Smooth muscle cell (in vitro differentiated cells): ENCODE results near the gene ROCK1. TPM values are rescaled to one million over a fixed set of nuclear protein-coding genes. Genes with fewer than 3 reads are reported as not detected.
A peak's percentile ranks its signal among the peaks of the same experiment; 100 is the strongest.

Experiments used
- DNase-seq: peaks from one replicate; lab custom pipeline; 2025; ENCODE audit not compliant: unreplicated experiment; lab: John Stamatoyannopoulos, UW
- H2AFZ ChIP-seq: fragments of 200-600 bp; sonication (generic); 2 replicates; pipeline ENCODE4 v1.6.0; 2016; ENCODE audit warnings: antibody characterized with exemption, low read depth, mild to moderate bottlenecking
- H3F3A ChIP-seq: fragments of 200-600 bp; sonication (generic); 2 replicates; pipeline ENCODE4 v1.6.0; 2017; ENCODE audit warnings: antibody characterized with exemption, low read depth
- H3K27ac ChIP-seq: fragments of 200-600 bp; sonication (generic); 2 replicates; pipeline ENCODE4 v1.5.1; 2016; ENCODE audit warnings: low read depth, mild to moderate bottlenecking
- H3K27me3 ChIP-seq: fragments of 200-600 bp; sonication (generic); 2 replicates; pipeline ENCODE4 v1.6.1; 2016; ENCODE audit warnings: low read depth, mild to moderate bottlenecking
- H3K36me3 ChIP-seq: fragments of 200-600 bp; sonication (generic); 2 replicates; pipeline ENCODE4 v1.5.1; 2016; ENCODE audit warnings: low read depth
- H3K4me1 ChIP-seq: fragments of 200-600 bp; sonication (generic); 2 replicates; pipeline ENCODE4 v1.5.1; 2016; ENCODE audit warnings: low read depth
- H3K4me2 ChIP-seq: fragments of 200-600 bp; sonication (generic); 2 replicates; pipeline ENCODE4 v1.6.0; 2016; ENCODE audit warnings: mild to moderate bottlenecking
- H3K4me3 ChIP-seq: fragments of 200-600 bp; sonication (generic); 2 replicates; pipeline ENCODE4 v1.5.1; 2016; ENCODE audit warnings: mild to moderate bottlenecking
- H3K79me2 ChIP-seq: fragments of 200-600 bp; sonication (generic); 2 replicates; pipeline ENCODE4 v1.6.0; 2016; ENCODE audit warnings: low read depth, mild to moderate bottlenecking
- H3K9ac ChIP-seq: fragments of 200-600 bp; sonication (generic); 2 replicates; pipeline ENCODE4 v1.6.0; 2016; ENCODE audit warnings: low read depth
- H3K9me3 ChIP-seq: fragments of 200-600 bp; sonication (generic); replicated peaks from 2 replicates; pipeline ENCODE4 v1.5.1; 2016; ENCODE audit warnings: low read depth
- H4K20me1 ChIP-seq: fragments of 200-600 bp; sonication (generic); 2 replicates; pipeline ENCODE4 v1.6.0; 2016; ENCODE audit warnings: low read depth
- WGBS: methylation state at CpG from one replicate; pipeline ENCODE4 v1.1.7; 2016; ENCODE audit warnings: low lambda C conversion rate; 5-methylcytosine and 5-hydroxymethylcytosine counted together
- polyA plus RNA-seq: library from polyadenylated mRNA; unstranded; fragments of >200 nt; fragmentation: Nextera tagmentation; extraction: Ambion mirVana; gene quantifications from 2 replicates; pipeline ENCODE4 v1.2.1, GENCODE V29; 2016
- total RNA-seq: library from RNA; depleted of rRNA; stranded (reverse); fragments of >200 nt; gene quantifications from 2 replicates; pipeline ENCODE4 v1.2.3, GENCODE V29; 2014
- TF ChIP-seq, protein P1 (sequence below): fragments of 200-600 bp; sonication (generic); IDR thresholded peaks from 2 replicates; pipeline ENCODE4 v1.5.1; 2017; ENCODE audit warnings: borderline replicate concordance, mild to moderate bottlenecking, antibody characterized with exemption; ENCODE audit not compliant: insufficient read depth, poor library complexity, severe bottlenecking

ROCK1 gene
- total and polyA plus RNA-seq, 2 experiments from 2014 or later, result 23.9 to 38.7 TPM

- peak overlapping the region; percentile 71 for H3K4me3 ChIP-seq
- peak overlapping the region; percentile 79 for H3K9ac ChIP-seq
- no peaks in the 10 kb centered on the region for H3K27me3 ChIP-seq
- H3F3A ChIP-seq, result no peaks in the 10 kb centered on the region
- WGBS, result 1% methylated on average over 16 of the region's 16 CpGs
- peak overlapping the region; percentile 84 for H3K27ac ChIP-seq
- peaks cover 43% of the 10 kb centered on the region for H3K79me2 ChIP-seq
- peaks cover 37% of the 10 kb centered on the region for H4K20me1 ChIP-seq
- DNase-seq, result no peak
- TF ChIP-seq, protein P1, sequence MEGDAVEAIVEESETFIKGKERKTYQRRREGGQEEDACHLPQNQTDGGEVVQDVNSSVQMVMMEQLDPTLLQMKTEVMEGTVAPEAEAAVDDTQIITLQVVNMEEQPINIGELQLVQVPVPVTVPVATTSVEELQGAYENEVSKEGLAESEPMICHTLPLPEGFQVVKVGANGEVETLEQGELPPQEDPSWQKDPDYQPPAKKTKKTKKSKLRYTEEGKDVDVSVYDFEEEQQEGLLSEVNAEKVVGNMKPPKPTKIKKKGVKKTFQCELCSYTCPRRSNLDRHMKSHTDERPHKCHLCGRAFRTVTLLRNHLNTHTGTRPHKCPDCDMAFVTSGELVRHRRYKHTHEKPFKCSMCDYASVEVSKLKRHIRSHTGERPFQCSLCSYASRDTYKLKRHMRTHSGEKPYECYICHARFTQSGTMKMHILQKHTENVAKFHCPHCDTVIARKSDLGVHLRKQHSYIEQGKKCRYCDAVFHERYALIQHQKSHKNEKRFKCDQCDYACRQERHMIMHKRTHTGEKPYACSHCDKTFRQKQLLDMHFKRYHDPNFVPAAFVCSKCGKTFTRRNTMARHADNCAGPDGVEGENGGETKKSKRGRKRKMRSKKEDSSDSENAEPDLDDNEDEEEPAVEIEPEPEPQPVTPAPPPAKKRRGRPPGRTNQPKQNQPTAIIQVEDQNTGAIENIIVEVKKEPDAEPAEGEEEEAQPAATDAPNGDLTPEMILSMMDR, result no peak
- no peaks in the 10 kb centered on the region for H3K9me3 ChIP-seq
- peaks cover 27% of the 10 kb centered on the region for H3K4me1 ChIP-seq
- H3K4me2 ChIP-seq, result peak overlapping the region; percentile 89
- peak overlapping the region; percentile 85 for H2AFZ ChIP-seq
- H3K36me3 ChIP-seq, result no peaks in the 10 kb centered on the region
Observed at GRCh38 chr18:21112140-21112473, 494 bp upstream of the ROCK1 start.

DNA sequence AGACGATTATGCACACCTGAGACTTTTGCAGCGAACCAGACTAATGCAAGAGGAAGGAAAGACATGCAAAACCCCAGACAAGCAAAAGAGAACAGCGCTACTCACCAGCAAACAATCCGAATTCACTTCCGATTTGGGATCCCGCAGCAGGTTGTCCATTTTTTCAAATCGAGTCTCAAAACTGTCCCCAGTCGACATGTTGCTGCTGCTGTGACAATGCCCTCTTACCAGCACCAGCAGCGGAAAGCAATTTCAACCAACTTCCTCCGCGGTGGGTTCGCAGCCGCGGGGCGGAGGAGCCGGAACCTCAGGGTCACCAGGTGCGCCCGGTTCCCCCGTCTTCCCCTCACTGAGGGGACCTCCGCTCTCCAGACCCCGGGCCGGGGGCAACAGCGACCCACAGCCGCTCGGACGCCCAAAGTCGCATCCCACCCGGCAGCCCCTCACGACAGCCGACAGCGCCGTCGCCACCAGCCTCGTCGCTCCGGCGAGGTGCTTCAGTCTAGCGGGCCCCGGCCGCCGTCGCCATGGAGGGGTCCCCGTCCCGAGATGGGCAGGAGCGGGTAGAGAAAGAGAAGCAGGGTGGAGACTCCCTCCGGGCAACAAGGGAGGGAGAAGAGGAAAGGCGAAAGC is 784 bp downstream of the ROCK1 start:
- H4K20me1 ChIP-seq, result peaks cover 49% of the 10 kb centered on the region

GRCh38 chr18:21109936-21110712 is 1.5 kb downstream of the ROCK1 start:
- no peak for DNase-seq
- Histone ChIP-seq H3K4me3 (peak overlapping the region; percentile 99), H3K4me1 (peaks cover 19% of the 10 kb centered on the region), H3K9ac (peak overlapping the region; percentile 91), H3K27me3 (no peaks in the 10 kb centered on the region), H3K4me2 (peak overlapping the region; percentile 89), H3F3A (no peaks in the 10 kb centered on the region), H4K20me1 (peaks cover 56% of the 10 kb centered on the region), H3K36me3 (no peaks in the 10 kb centered on the region), H3K79me2 (peaks cover 62% of the 10 kb centered on the region), H3K9me3 (no peaks in the 10 kb centered on the region), H3K27ac (peak overlapping the region; percentile 87), H2AFZ (no peak overlapping the region)
- TF ChIP-seq, protein P1, result no peak
- 2% methylated on average over 8 of the region's 8 CpGs for WGBS

More for the DNA sequence above, 784 bp downstream of the ROCK1 start:
- Histone ChIP-seq H2AFZ (peak overlapping the region; percentile 91), H3K79me2 (peaks cover 55% of the 10 kb centered on the region), H3F3A (no peaks in the 10 kb centered on the region), H3K4me2 (peak overlapping the region; percentile 89), H3K36me3 (no peaks in the 10 kb centered on the region), H3K27me3 (no peaks in the 10 kb centered on the region), H3K9me3 (no peaks in the 10 kb centered on the region), H3K9ac (peak overlapping the region; percentile 91), H3K4me3 (peak overlapping the region; percentile 99), H3K27ac (peak overlapping the region; percentile 87), H3K4me1 (peaks cover 19% of the 10 kb centered on the region)
- TF ChIP-seq, protein P1, result no peak
- peak; percentile 39 for DNase-seq
- 2% methylated on average over 46 of the region's 47 CpGs for WGBS

- H3K4me1 ChIP-seq, result peaks cover 14% of the 10 kb centered on the region
- H3K4me3 ChIP-seq, result no peak overlapping the region
- TF ChIP-seq, protein P1, result no peak
- 96% methylated on average over 3 of the region's 3 CpGs for WGBS
- no peak overlapping the region for H3K4me2 ChIP-seq
- no peaks in the 10 kb centered on the region for H3K9me3 ChIP-seq
- H3K36me3 ChIP-seq, result no peaks in the 10 kb centered on the region
- no peak for DNase-seq
- H4K20me1 ChIP-seq, result peaks cover 98% of the 10 kb centered on the region
- peaks cover 100% of the 10 kb centered on the region for H3K79me2 ChIP-seq
- no peaks in the 10 kb centered on the region for H3K27me3 ChIP-seq
- no peaks in the 10 kb centered on the region for H3F3A ChIP-seq
- no peak overlapping the region for H2AFZ ChIP-seq
- H3K9ac ChIP-seq, result no peak overlapping the region
- H3K27ac ChIP-seq, result no peak overlapping the region
Observed at GRCh38 chr18:21105936-21106335, 5.7 kb downstream of the ROCK1 start.
